Effector CD8-positive, alpha-beta T cell (primary cell): ENCODE results near the gene PSMB5.

ENCODE experiments used
- DNase-seq: peaks from one replicate; lab custom pipeline; 2025; lab: John Stamatoyannopoulos, UW

Gene PSMB5

GRCh38 chr14:23043754-23044153, 9.1 kb upstream of the PSMB5 start:
- no peak for DNase-seq

- DNase-seq: no peak
These were observed 8.4 kb upstream of the PSMB5 start for GRCh38 chr14:23043145-23043544.

GRCh38 chr14:23042162-23042965, 7.7 kb upstream of the PSMB5 start, which contains the start of gene PSMB11:
Gene PSMB11, plus strand, starts transcription at chr14:23042212. Its CDS starts 14 bp downstream, at chr14:23042226.
- DNase-seq: no peak

GRCh38 chr14:23041729-23042128, 7.0 kb upstream of the PSMB5 start:
- DNase-seq: no peak

- no peak for DNase-seq
These were observed 5.4 kb upstream of the PSMB5 start for GRCh38 chr14:23040100-23040499.

- no peak for DNase-seq
These were observed 824 bp upstream of the PSMB5 start for GRCh38 chr14:23035303-23036144.

GRCh38 chr14:23033801-23034497, 751 bp downstream of the PSMB5 start:
- DNase-seq: no peak

- DNase-seq: no peak
These were observed 1.4 kb downstream of the PSMB5 start for GRCh38 chr14:23033251-23033727.

GRCh38 chr14:23030936-23031335, 3.8 kb downstream of the PSMB5 start:
- DNase-seq: no peak

GRCh38 chr14:23028799-23029198, 5.9 kb downstream of the PSMB5 start:
- DNase-seq: no peak

- DNase-seq: no peak
These were observed 9.4 kb downstream of the PSMB5 start for GRCh38 chr14:23025151-23025814.

- no peak for DNase-seq
These were observed 10.1 kb downstream of the PSMB5 start for GRCh38 chr14:23024612-23025075.

GRCh38 chr14:23023795-23024152, 10.9 kb downstream of the PSMB5 start:
- DNase-seq: no peak

GRCh38 chr14:23023022-23023794, 11.5 kb downstream of the PSMB5 start:
- DNase-seq: no peak

GRCh38 chr14:23021889-23022442, 12.7 kb downstream of the PSMB5 start:
- no peak for DNase-seq

- no peak for DNase-seq
These were observed 13.3 kb downstream of the PSMB5 start for GRCh38 chr14:23021434-23021833.

GRCh38 chr14:23020143-23021128, 14.3 kb downstream of the PSMB5 start:
- no peak for DNase-seq

GRCh38 chr14:23018107-23018506, 16.6 kb downstream of the PSMB5 start:
- DNase-seq: no peak

GRCh38 chr14:23017091-23017490, 17.6 kb downstream of the PSMB5 start:
- no peak for DNase-seq
